H1 (cell line): ENCODE data around the gene ANK2. TPM values are rescaled to one million over a fixed set of nuclear protein-coding genes. Genes with fewer than 3 reads are reported as not detected.

Experiments
- CTCF ChIA-PET: fragments of 300-600 bp; sonication (Branson Sonifier 250); formaldehyde crosslinking; loops from one replicate; lab custom pipeline; 2021; ENCODE audit not compliant: partially characterized antibody; lab: Charles Lee
- POLR2A ChIA-PET: fragments of 300-600 bp; sonication (Branson Sonifier 250); formaldehyde crosslinking; loops from one replicate; lab custom pipeline; 2021; ENCODE audit warnings: inconsistent platforms; ENCODE audit not compliant: partially characterized antibody; lab: Charles Lee
- DNase-seq, 2 experiments: peaks; one replicate each; pipeline versions ENCODE4 v3.0.0 to v3.0.0-alpha.2; 2010 to 2022; ENCODE audit warnings: low spot score in 2 of 2, low read depth in 1 of 2, mixed read lengths in 1 of 2
- FAIRE-seq: peaks from 2 replicates; lab custom pipeline; 2011; peaks lifted over from hg19 to GRCh38; lab: Jason Lieb, UNC
- H2AFZ ChIP-seq: 2 replicates; pipeline ENCODE4 v1.8.1; 2012; ENCODE audit warnings: low read length, inconsistent platforms
- H2AK5ac ChIP-seq: 2 replicates; pipeline ENCODE4 v1.6.1; 2013; ENCODE audit warnings: low read depth, low read length
- H2BK120ac ChIP-seq: replicated peaks from 2 replicates; pipeline ENCODE3; 2013; ENCODE audit warnings: low read depth, low read length, inconsistent platforms
- H2BK12ac ChIP-seq: 2 replicates; pipeline ENCODE4 v1.6.1; 2013; ENCODE audit warnings: low read depth, low read length
- H2BK15ac ChIP-seq: 2 replicates; pipeline ENCODE4 v1.6.1; 2013; ENCODE audit warnings: low read length
- H2BK20ac ChIP-seq: 2 replicates; pipeline ENCODE4 v1.6.1; 2013; ENCODE audit warnings: low read length
- H2BK5ac ChIP-seq: 2 replicates; pipeline ENCODE4 v1.6.1; 2013; ENCODE audit warnings: low read depth, low read length
- H3K14ac ChIP-seq: 2 replicates; pipeline ENCODE4 v1.6.1; 2013; ENCODE audit warnings: inconsistent platforms; ENCODE audit not compliant: insufficient read length
- H3K18ac ChIP-seq: 2 replicates; pipeline ENCODE4 v1.6.1; 2013; ENCODE audit warnings: low read length; ENCODE audit errors: extremely low read depth
- H3K23ac ChIP-seq: 2 replicates; pipeline ENCODE4 v1.6.1; 2013; ENCODE audit warnings: inconsistent platforms; ENCODE audit not compliant: insufficient read length
- H3K23me2 ChIP-seq: 2 replicates; pipeline ENCODE4 v1.6.1; 2013; ENCODE audit warnings: low read depth, low read length
- H3K27ac ChIP-seq: 2 replicates; pipeline ENCODE4 v1.6.1; 2011; ENCODE audit warnings: low read depth, low read length, inconsistent platforms
- H3K27me3 ChIP-seq, 4 experiments: replicated peaks in 1 of 4; 1 replicate in 1 of 4; 2 replicates in 3 of 4; pipeline versions ENCODE4 v1.6.1 to v1.8.1; 2011 to 2013; ENCODE audit warnings: low read length in 3 of 4, mild to moderate bottlenecking in 3 of 4, inconsistent platforms in 2 of 4, mixed read lengths in 2 of 4, moderate library complexity in 1 of 4; ENCODE audit not compliant: control insufficient read depth in 3 of 4, insufficient read depth in 3 of 4; ENCODE audit errors: extremely low read depth in 1 of 4
- H3K36me3 ChIP-seq, 4 experiments: 2 replicates each; pipeline versions ENCODE4 v1.6.1 to v1.8.1; 2011 to 2013; ENCODE audit warnings: mild to moderate bottlenecking in 4 of 4, low read length in 3 of 4, moderate library complexity in 2 of 4, control low read depth in 1 of 4, inconsistent platforms in 1 of 4; ENCODE audit not compliant: insufficient read depth in 4 of 4, control insufficient read depth in 2 of 4
- H3K4ac ChIP-seq: replicated peaks from 2 replicates; pipeline ENCODE3; 2013; ENCODE audit warnings: low read length, low read depth, mixed read lengths, inconsistent platforms; ENCODE audit not compliant: insufficient read length
- H3K4me1 ChIP-seq, 4 experiments: replicated peaks in 1 of 4; 1 replicate in 1 of 4; 2 replicates in 3 of 4; pipeline versions ENCODE4 v1.6.1 to v1.8.1; 2011 to 2013; ENCODE audit warnings: low read length in 3 of 4, inconsistent platforms in 2 of 4, mixed read lengths in 1 of 4; ENCODE audit not compliant: insufficient read depth in 4 of 4, control insufficient read depth in 3 of 4
- H3K4me2 ChIP-seq, 2 experiments: 2 replicates each; pipeline versions ENCODE4 v1.6.1 to v1.8.1; 2011 to 2013; ENCODE audit warnings: low read depth in 2 of 2, low read length in 2 of 2, control low read depth in 1 of 2, inconsistent platforms in 1 of 2, mild to moderate bottlenecking in 1 of 2; ENCODE audit not compliant: insufficient read depth in 1 of 2
- H3K4me3 ChIP-seq, 4 experiments: fragments of 200-600, 300-600 bp in 1 of 4; sonication (generic), shearing (Covaris generic), sonication (Bioruptor Twin) in 1 of 4; 2 replicates each; pipeline versions ENCODE4 v1.5.1 to v1.8.1; 2011 to 2016; ENCODE audit warnings: low read length in 4 of 4, low read depth in 3 of 4, control low read depth in 2 of 4, inconsistent platforms in 2 of 4, mild to moderate bottlenecking in 2 of 4, mixed read lengths in 1 of 4, moderate library complexity in 1 of 4; ENCODE audit not compliant: insufficient read depth in 2 of 4; ENCODE audit errors: extremely low read depth in 1 of 4
- H3K56ac ChIP-seq: replicated peaks from 2 replicates; pipeline ENCODE3; 2013; ENCODE audit warnings: low read depth, mild to moderate bottlenecking, mixed read lengths, low read length, inconsistent platforms; ENCODE audit not compliant: insufficient read length
- H3K79me1 ChIP-seq: 2 replicates; pipeline ENCODE4 v1.6.1; 2013; ENCODE audit warnings: low read depth, low read length, control low read depth
- H3K79me2 ChIP-seq, 2 experiments: 2 replicates each; pipeline versions ENCODE4 v1.6.1 to v1.8.1; 2012 to 2013; ENCODE audit warnings: low read length in 2 of 2, mild to moderate bottlenecking in 2 of 2, inconsistent platforms in 1 of 2; ENCODE audit not compliant: insufficient read depth in 2 of 2, control insufficient read depth in 1 of 2
- H3K9ac ChIP-seq, 4 experiments: replicated peaks in 1 of 4; 1 replicate in 1 of 4; 2 replicates in 3 of 4; pipeline versions ENCODE4 v1.6.1 to v1.8.1; 2011 to 2013; ENCODE audit warnings: low read depth in 3 of 4, low read length in 3 of 4, control low read depth in 2 of 4, mild to moderate bottlenecking in 2 of 4, moderate library complexity in 2 of 4, inconsistent platforms in 1 of 4; ENCODE audit errors: extremely low read depth in 1 of 4
- H3K9me3 ChIP-seq, 2 experiments: 2 replicates each; pipeline versions ENCODE4 v1.6.1 to v1.8.1; 2012 to 2013; ENCODE audit warnings: mild to moderate bottlenecking in 2 of 2, moderate library complexity in 2 of 2, control low read depth in 1 of 2, inconsistent platforms in 1 of 2, low read depth in 1 of 2, low read length in 1 of 2, mixed read lengths in 1 of 2; ENCODE audit not compliant: insufficient read depth in 2 of 2
- H4K20me1 ChIP-seq, 2 experiments: replicated peaks in 1 of 2; 2 replicates each; pipeline versions ENCODE3 to v1.8.1; 2011 to 2013; ENCODE audit warnings: inconsistent platforms in 2 of 2, low read length in 2 of 2, mild to moderate bottlenecking in 1 of 2; ENCODE audit not compliant: insufficient read depth in 2 of 2, control insufficient read depth in 1 of 2
- H4K5ac ChIP-seq: 2 replicates; pipeline ENCODE4 v1.6.1; 2013; ENCODE audit warnings: low read length, low read depth, mixed read lengths, inconsistent platforms; ENCODE audit not compliant: insufficient read length
- H4K8ac ChIP-seq: 2 replicates; pipeline ENCODE4 v1.8.0; 2013; ENCODE audit warnings: mild to moderate bottlenecking, moderate library complexity, low read length, inconsistent platforms; ENCODE audit not compliant: insufficient read depth; ENCODE audit errors: extremely low read depth
- H4K91ac ChIP-seq: replicated peaks from 2 replicates; pipeline ENCODE3; 2013; ENCODE audit warnings: low read length, mixed read lengths, inconsistent platforms; ENCODE audit not compliant: insufficient read length
- CHD2 ChIP-seq: IDR thresholded peaks from 2 replicates; pipeline ENCODE4 v1.6.1; 2012; ENCODE audit warnings: low read length, improper control_type of control experiment
- EGR1 ChIP-seq: IDR thresholded peaks from 2 replicates; pipeline ENCODE4 v1.6.1; 2011; ENCODE audit warnings: low read depth, low read length, borderline replicate concordance
- HDAC6 ChIP-seq: IDR thresholded peaks from one replicate; pipeline ENCODE4 v1.7.1; 2012; ENCODE audit warnings: low read depth, mild to moderate bottlenecking, inconsistent platforms, low read length, moderate library complexity
- RXRA ChIP-seq: IDR thresholded peaks from 2 replicates; pipeline ENCODE4 v1.6.1; 2011; ENCODE audit warnings: low read depth, mild to moderate bottlenecking, low read length, moderate library complexity; ENCODE audit not compliant: insufficient read depth
- WGBS, 2 experiments: shearing (Covaris generic) in 1 of 2; methylation state at CpG; one replicate each; pipeline versions ENCODE4 v1.1.6 to v1.1.7; 2013 to 2015; ENCODE audit warnings: low lambda C conversion rate in 2 of 2, mixed read lengths in 2 of 2, inconsistent platforms in 1 of 2, low coverage in 1 of 2, missing lambda C conversion rate in 1 of 2; ENCODE audit not compliant: insufficient replicate concordance in 2 of 2, insufficient coverage in 1 of 2, insufficient read length in 1 of 2; ENCODE audit errors: extremely low coverage in 1 of 2, missing lambda C conversion rate in 1 of 2; 5-methylcytosine and 5-hydroxymethylcytosine counted together
- polyA plus RNA-seq, 7 experiments: library from polyadenylated mRNA; depleted of rRNA in 3 of 7; stranded (reverse) in 5 of 7; unstranded in 2 of 7; fragments of >200 nt in 5 of 7; fragments of 200-250 nt in 2 of 7; gene quantifications; 1 replicate in 5 of 7; 2 replicates in 1 of 7; 4 replicates in 1 of 7; pipeline versions ENCODE4 v1.2.1 to v1.2.3, GENCODE V29; 2011 to 2013; ENCODE audit warnings: missing spikeins in 2 of 7, mixed read lengths in 2 of 7
- total RNA-seq: library from RNA; stranded (reverse); fragmentation: NEBNext Ultra II Directional; extraction: Animal tissue kit (Norgen Biotek cat#: 25700); gene quantifications from 2 replicates; pipeline ENCODE4 v1.2.1, GENCODE V29; 2021

The ANK2 gene
- total and polyA plus RNA-seq, 2 of the 8 experiments (the other 6 are each of a cell fraction or from before 2014, with no cell fraction given) = 14.2 to 35.1 TPM

DNA sequence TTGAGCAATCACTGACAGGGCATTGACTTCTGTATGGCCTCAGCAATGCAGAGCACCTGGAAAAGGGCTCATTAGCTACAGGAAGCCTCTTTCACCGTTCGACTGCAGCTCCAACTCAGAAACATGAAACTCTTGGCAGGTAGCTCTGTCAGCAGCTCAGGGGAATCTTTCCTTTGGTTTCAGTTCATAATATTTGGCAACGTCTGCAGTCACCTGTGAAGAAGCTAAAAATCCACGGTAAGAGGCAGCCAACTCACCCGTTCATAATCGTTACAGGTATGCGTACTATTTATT is 357.2 kb downstream of the ANK2 start:
- Histone ChIP-seq H3K4ac (no peak overlapping the region), H2AK5ac (no peak overlapping the region), H2AFZ (peak overlapping the region; percentile 86; the same call in 1 of the 2 replicates), H3K4me3 (no peak overlapping the region), H3K4me2 (no peak overlapping the region), H3K9me3 (no peaks in the 10 kb centered on the region), H3K18ac (no peak overlapping the region), H2BK15ac (no peak overlapping the region), H3K79me2 (no peaks in the 10 kb centered on the region), H4K8ac (no peak overlapping the region), H3K14ac (no peak overlapping the region), H2BK120ac (no peak overlapping the region), H3K79me1 (no peaks in the 10 kb centered on the region), H3K4me1 (peaks cover 0 to 4% (median 0%) of the 10 kb centered on the region in 4 experiments; a peak in 1 of 7 replicates), H3K23me2 (no peaks in the 10 kb centered on the region), H3K27ac (no peak overlapping the region), H2BK20ac (no peak overlapping the region), H3K27me3 (peaks cover 0 to 2% (median 0%) of the 10 kb centered on the region in 4 experiments; a peak in 1 of 7 replicates), H3K9ac (no peak overlapping the region), H4K91ac (no peak overlapping the region), H3K36me3 (no peaks in the 10 kb centered on the region), H4K20me1 (no peaks in the 10 kb centered on the region), H4K5ac (no peak overlapping the region), H2BK5ac (no peak overlapping the region), H3K23ac (no peak overlapping the region), H3K56ac (no peak overlapping the region), H2BK12ac (no peak overlapping the region)
- POLR2A ChIA-PET = no interaction called here
- CTCF ChIA-PET = interaction anchor here (0.9 to 2.0 kb wide), 2 partner anchors 12 to 319 kb away, joined by 3 to 6 read pairs; no protein-coding TSS in a partner anchor
- FAIRE-seq (no peak), DNase-seq (no peak)
- 89% methylated on average over 7 of the region's 7 CpGs; no CpG with 5 or more reads in 1 of the 2 experiments for WGBS, 2 experiments
- no peak for TF ChIP-seq RXRA
- TF ChIP-seq EGR1 = no peak
- TF ChIP-seq HDAC6 = no peak
- no peak for TF ChIP-seq CHD2
